GM13976 (cell line): ENCODE results near the gene POLR3A.

Experiments used
- DNase-seq: peaks from one replicate; pipeline ENCODE4 v3.0.0; 2012; ENCODE audit warnings: low spot score
- CTCF ChIP-seq: IDR thresholded peaks from 2 replicates; pipeline ENCODE4 v1.5.1; 2012; ENCODE audit warnings: borderline replicate concordance, mild to moderate bottlenecking; ENCODE audit not compliant: insufficient read depth; ENCODE audit errors: extremely low read depth, missing control alignments, control extremely low read depth
- in situ Hi-C: fragments of 300-500 bp; cut with MboI; formaldehyde crosslinking; loops from one replicate; pipeline ENCODE4 v1.12.0; 2022; ENCODE audit warnings: low sequenced_read_pairs, mixed read lengths, inconsistent platforms; ENCODE audit not compliant: unreplicated experiment

POLR3A gene

GRCh38 chr10:77959887-77960455 is 69.3 kb downstream of the POLR3A start:
- in situ Hi-C loops: no loop called here
- no peak for TF ChIP-seq CTCF
- DNase-seq: no peak

GRCh38 chr10:77959384-77959783 is 69.9 kb downstream of the POLR3A start:
- in situ Hi-C loops: no loop called here
- no peak for DNase-seq
- no peak for TF ChIP-seq CTCF

GRCh38 chr10:77955136-77955535 is 74.2 kb downstream of the POLR3A start:
- in situ Hi-C loops: no loop called here
- TF ChIP-seq CTCF: no peak
- DNase-seq: no peak

- no peak for DNase-seq
- TF ChIP-seq CTCF: no peak
- in situ Hi-C loops: no loop called here
These were observed 80.1 kb downstream of the POLR3A start for GRCh38 chr10:77949167-77949566.

- in situ Hi-C loops: no loop called here
- TF ChIP-seq CTCF: no peak
- no peak for DNase-seq
These were observed 83.2 kb downstream of the POLR3A start for GRCh38 chr10:77946084-77946483.

- DNase-seq: no peak
- in situ Hi-C loops: no loop called here
- TF ChIP-seq CTCF: no peak
These were observed 84.8 kb downstream of the POLR3A start for GRCh38 chr10:77944519-77944918.
